Activated B cell treated with CpG ODN at 0.5 μM for 24 hours (primary cell): ENCODE results near the gene CHMP4A. TPM values are rescaled to one million over a fixed set of nuclear protein-coding genes. Genes with fewer than 3 reads are reported as not detected.
A peak's percentile ranks its signal among the peaks of the same experiment; 100 is the strongest.

ENCODE experiments used
- ATAC-seq: fragments of 200-7000 bp; cut with Tn5 transposase; one replicate; pipeline ENCODE4 v1.10.0; 2021; ENCODE audit warnings: low read depth, mild to moderate bottlenecking, moderate library complexity
- CTCF ChIA-PET: fragments of 350-600 bp; sonication (Branson Sonifier 250); formaldehyde crosslinking; loops from one replicate; lab custom pipeline; 2021; ENCODE audit warnings: antibody characterized with exemption; lab: Charles Lee
- POLR2A ChIA-PET: fragments of 350-600 bp; sonication (Branson Sonifier 250); formaldehyde crosslinking; loops from one replicate; lab custom pipeline; 2021; ENCODE audit warnings: antibody characterized with exemption; lab: Charles Lee
- DNase-seq: peaks from one replicate; pipeline ENCODE4 v3.0.0; 2022
- H3K27ac Mint-ChIP-seq: one replicate; pipeline ENCODE4 v1.8.0; 2020; ENCODE audit warnings: mixed read lengths
- H3K27me3 Mint-ChIP-seq: one replicate; pipeline ENCODE4 v1.8.0; 2021; ENCODE audit warnings: mixed read lengths
- H3K36me3 Mint-ChIP-seq: one replicate; pipeline ENCODE4 v1.8.0; 2021; ENCODE audit warnings: low read depth, mixed read lengths
- H3K4me1 Mint-ChIP-seq: one replicate; pipeline ENCODE4 v1.8.0; 2021; ENCODE audit warnings: mixed read lengths
- H3K4me3 Mint-ChIP-seq: one replicate; pipeline ENCODE4 v1.8.0; 2020; ENCODE audit warnings: mild to moderate bottlenecking, mixed read lengths
- H3K9me3 Mint-ChIP-seq: one replicate; pipeline ENCODE4 v1.8.0; 2020; ENCODE audit warnings: mixed read lengths
- intact Hi-C: fragments of 100-400 bp; cut with micrococcal nuclease; formaldehyde crosslinking; loops from one replicate; pipeline ENCODE4 v1.15.1; 2024
- total RNA-seq: library from RNA; stranded (reverse); gene quantifications from 2 replicates; pipeline ENCODE4 v1.2.3, GENCODE V29; 2022
- TF ChIP-seq, protein P1 (sequence below): fragments of 200-600 bp; IDR thresholded peaks from one replicate; pipeline ENCODE4 v1.8.0; 2022; ENCODE audit warnings: antibody characterized with exemption, mild to moderate bottlenecking

Gene CHMP4A
- total RNA-seq, 1 donor from 2014 or later: 88.5 TPM

DNA sequence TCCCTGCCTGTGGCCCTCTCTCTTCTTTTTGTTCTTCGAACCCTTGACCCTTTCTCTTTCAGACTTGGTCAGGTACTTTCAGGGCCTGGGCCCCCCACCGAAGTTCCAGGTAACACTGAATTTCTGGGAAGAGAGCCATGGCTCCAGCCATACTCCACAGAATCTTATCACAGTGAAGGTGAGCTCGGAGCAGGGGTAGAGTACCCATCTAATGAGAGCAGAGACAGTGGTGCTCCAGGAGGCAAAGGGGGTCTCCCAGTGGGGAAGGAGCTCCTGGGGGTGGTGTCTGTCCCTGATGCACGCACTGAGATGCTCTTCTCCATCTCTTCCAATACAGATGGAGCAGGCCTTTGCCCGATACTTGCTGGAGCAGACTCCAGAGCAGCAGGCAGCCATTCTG lies 47.5 kb downstream of the CHMP4A start:
- no peaks in the 10 kb centered on the region for H3K9me3 Mint-ChIP-seq
- TF ChIP-seq, protein P1, sequence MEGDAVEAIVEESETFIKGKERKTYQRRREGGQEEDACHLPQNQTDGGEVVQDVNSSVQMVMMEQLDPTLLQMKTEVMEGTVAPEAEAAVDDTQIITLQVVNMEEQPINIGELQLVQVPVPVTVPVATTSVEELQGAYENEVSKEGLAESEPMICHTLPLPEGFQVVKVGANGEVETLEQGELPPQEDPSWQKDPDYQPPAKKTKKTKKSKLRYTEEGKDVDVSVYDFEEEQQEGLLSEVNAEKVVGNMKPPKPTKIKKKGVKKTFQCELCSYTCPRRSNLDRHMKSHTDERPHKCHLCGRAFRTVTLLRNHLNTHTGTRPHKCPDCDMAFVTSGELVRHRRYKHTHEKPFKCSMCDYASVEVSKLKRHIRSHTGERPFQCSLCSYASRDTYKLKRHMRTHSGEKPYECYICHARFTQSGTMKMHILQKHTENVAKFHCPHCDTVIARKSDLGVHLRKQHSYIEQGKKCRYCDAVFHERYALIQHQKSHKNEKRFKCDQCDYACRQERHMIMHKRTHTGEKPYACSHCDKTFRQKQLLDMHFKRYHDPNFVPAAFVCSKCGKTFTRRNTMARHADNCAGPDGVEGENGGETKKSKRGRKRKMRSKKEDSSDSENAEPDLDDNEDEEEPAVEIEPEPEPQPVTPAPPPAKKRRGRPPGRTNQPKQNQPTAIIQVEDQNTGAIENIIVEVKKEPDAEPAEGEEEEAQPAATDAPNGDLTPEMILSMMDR: no peak
- CTCF ChIA-PET: no interaction called here
- DNase-seq (no peak), ATAC-seq (no peak)
- POLR2A ChIA-PET: interaction anchor here (0.7 to 2.0 kb wide), 4 partner anchors 19 to 114 kb away, joined by 3 to 4 read pairs (median 3); partner anchors contain the start of genes EMC9, PSME2, RNF31 and TM9SF1
- no peaks in the 10 kb centered on the region for H3K27me3 Mint-ChIP-seq
- H3K4me1 Mint-ChIP-seq: peaks cover 45% of the 10 kb centered on the region
- H3K4me3 Mint-ChIP-seq: no peak overlapping the region
- H3K27ac Mint-ChIP-seq: no peak overlapping the region
- H3K36me3 Mint-ChIP-seq: peaks cover 80% of the 10 kb centered on the region
- intact Hi-C loops: no loop called here

DNA sequence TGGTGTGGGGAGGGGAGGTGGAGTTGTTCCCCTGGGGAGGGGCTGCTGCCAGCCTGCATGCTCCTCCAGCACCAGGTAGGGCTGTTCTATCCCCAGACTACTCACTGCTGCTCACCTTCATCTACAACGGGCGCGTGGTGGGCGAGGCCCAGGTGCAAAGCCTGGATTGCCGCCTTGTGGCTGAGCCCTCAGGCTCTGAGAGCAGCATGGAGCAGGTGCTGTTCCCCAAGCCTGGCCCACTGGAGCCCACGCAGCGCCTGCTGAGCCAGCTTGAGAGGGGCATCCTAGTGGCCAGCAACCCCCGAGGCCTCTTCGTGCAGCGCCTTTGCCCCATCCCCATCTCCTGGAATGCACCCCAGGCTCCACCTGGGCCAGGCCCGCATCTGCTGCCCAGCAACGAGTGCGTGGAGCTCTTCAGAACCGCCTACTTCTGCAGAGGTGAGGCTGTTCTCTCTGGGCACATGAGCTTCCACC lies 48.7 kb downstream of the CHMP4A start:
- no peaks in the 10 kb centered on the region for H3K9me3 Mint-ChIP-seq
- peaks cover 48% of the 10 kb centered on the region for H3K4me1 Mint-ChIP-seq
- ChIA-PET POLR2A (interaction anchor here (1.2 to 2.0 kb wide), 3 partner anchors 23 to 50 kb away, joined by 3 to 4 read pairs (median 4); partner anchors contain the start of genes DCAF11, EMC9, NRL and TM9SF1), CTCF (no interaction called here)
- no peak for ATAC-seq
- H3K27me3 Mint-ChIP-seq: no peaks in the 10 kb centered on the region
- intact Hi-C loops: no loop called here
- no peak overlapping the region for H3K27ac Mint-ChIP-seq
- peaks cover 84% of the 10 kb centered on the region for H3K36me3 Mint-ChIP-seq
- no peak for DNase-seq
- no peak overlapping the region for H3K4me3 Mint-ChIP-seq
- TF ChIP-seq, protein P1: no peak

- no peaks in the 10 kb centered on the region for H3K9me3 Mint-ChIP-seq
- DNase-seq (no peak), ATAC-seq (no peak)
- H3K4me1 Mint-ChIP-seq: peaks cover 45% of the 10 kb centered on the region
- CTCF ChIA-PET: interaction anchor here (0.9 to 4.2 kb wide), 15 partner anchors 11 to 269 kb away, joined by 3 to 45 read pairs (median 8); partner anchors contain the start of genes DCAF11, MDP1, NRL and PSME1
- POLR2A ChIA-PET: interaction anchor here (0.5 to 4.6 kb wide), 31 partner anchors 8 to 269 kb away, joined by 3 to 93 read pairs (median 13); partner anchors contain the start of genes CBLN3, CHMP4A, CIDEB and DCAF11
- intact Hi-C loops: no loop called here
- peak overlapping the region; percentile 98 for H3K4me3 Mint-ChIP-seq
- H3K27me3 Mint-ChIP-seq: no peaks in the 10 kb centered on the region
- peak overlapping the region; percentile 95 for H3K27ac Mint-ChIP-seq
- TF ChIP-seq, protein P1: no peak
- peaks cover 87% of the 10 kb centered on the region for H3K36me3 Mint-ChIP-seq
Measured at GRCh38 chr14:24162093-24162492, 51.2 kb downstream of the CHMP4A start.

- Mint-ChIP-seq H3K27me3 (no peaks in the 10 kb centered on the region), H3K27ac (peak within 1 kb of the TSS; percentile 95), H3K4me3 (peak within 1 kb of the TSS; percentile 98), H3K36me3 (peaks cover 82% of the 10 kb centered on the region), H3K4me1 (peaks cover 45% of the 10 kb centered on the region), H3K9me3 (no peaks in the 10 kb centered on the region)
- TF ChIP-seq, protein P1: no peak
- ChIA-PET POLR2A (interaction anchor here (0.6 to 4.6 kb wide), 43 partner anchors 9 to 269 kb away, joined by 3 to 93 read pairs (median 8); partner anchors contain the start of genes CARMIL3, CBLN3, CHMP4A and CIDEB), CTCF (interaction anchor here (0.6 to 4.2 kb wide), 28 partner anchors 10 to 270 kb away, joined by 3 to 45 read pairs (median 6); partner anchors contain the start of genes CHMP4A, CIDEB, DCAF11 and EMC9)
- intact Hi-C loops: loop anchor here (1.0 kb wide), 17 partner anchors 10 to 281 kb away; partner anchors contain the start of genes DCAF11, EMC9, IPO4 and MDP1
- peak; percentile 92 for ATAC-seq
- DNase-seq: peak; percentile 90
Measured at GRCh38 chr14:24160850-24161804, 52.2 kb downstream of the CHMP4A start, which contains the start of gene IRF9. Gene IRF9 (plus strand): TSS chr14:24161265. CDS start chr14:24162145, 880 bp downstream.
